Parathyroid adenoma (tissue), 2 donors: ENCODE measurements around the gene DPPA5.
A peak's percentile ranks its signal among the peaks of the same experiment; 100 is the strongest.

Source experiments
- H2AFZ ChIP-seq: fragments of 300-600 bp; sonication (generic); one replicate; pipeline ENCODE4 v1.7.0; 2017; ENCODE audit warnings: antibody characterized with exemption, mild to moderate bottlenecking
- H3K27ac ChIP-seq: fragments of 300-600 bp; sonication (generic); one replicate; pipeline ENCODE4 v1.7.0; 2017
- H3K27me3 ChIP-seq: fragments of 300-600 bp; sonication (generic); one replicate; pipeline ENCODE4 v1.7.0; 2017; ENCODE audit warnings: low read length; ENCODE audit not compliant: control insufficient read depth, insufficient read depth
- H3K36me3 ChIP-seq: fragments of 300-600 bp; sonication (generic); one replicate; pipeline ENCODE4 v1.7.0; 2017; ENCODE audit warnings: low read length; ENCODE audit not compliant: control insufficient read depth, insufficient read depth
- H3K4me1 ChIP-seq: fragments of 300-600 bp; sonication (generic); one replicate; pipeline ENCODE4 v1.7.0; 2017; ENCODE audit warnings: control low read depth
- H3K4me2 ChIP-seq: fragments of 300-600 bp; sonication (generic); one replicate; pipeline ENCODE4 v1.7.0; 2017; ENCODE audit warnings: low read length
- H3K4me3 ChIP-seq: fragments of 300-600 bp; sonication (generic); one replicate; pipeline ENCODE4 v1.7.0; 2017; ENCODE audit warnings: low read depth, low read length
- H3K79me2 ChIP-seq: fragments of 300-600 bp; sonication (generic); one replicate; pipeline ENCODE4 v1.7.0; 2017; ENCODE audit warnings: control low read depth
- H3K9ac ChIP-seq: fragments of 300-600 bp; sonication (generic); one replicate; pipeline ENCODE4 v1.7.0; 2017; ENCODE audit warnings: mild to moderate bottlenecking
- H3K9me3 ChIP-seq: fragments of 300-600 bp; sonication (generic); one replicate; pipeline ENCODE4 v1.7.0; 2017; ENCODE audit warnings: low read length; ENCODE audit not compliant: control insufficient read depth
- TF ChIP-seq, protein P1 (sequence below): fragments of 300-600 bp; sonication (generic); IDR thresholded peaks from one replicate; pipeline ENCODE4 v1.7.0; 2017; ENCODE audit warnings: antibody characterized with exemption, mild to moderate bottlenecking
- donor health status: primary hyperparathyroidism.

DPPA5 gene, protein sequence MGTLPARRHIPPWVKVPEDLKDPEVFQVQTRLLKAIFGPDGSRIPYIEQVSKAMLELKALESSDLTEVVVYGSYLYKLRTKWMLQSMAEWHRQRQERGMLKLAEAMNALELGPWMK

DNA sequence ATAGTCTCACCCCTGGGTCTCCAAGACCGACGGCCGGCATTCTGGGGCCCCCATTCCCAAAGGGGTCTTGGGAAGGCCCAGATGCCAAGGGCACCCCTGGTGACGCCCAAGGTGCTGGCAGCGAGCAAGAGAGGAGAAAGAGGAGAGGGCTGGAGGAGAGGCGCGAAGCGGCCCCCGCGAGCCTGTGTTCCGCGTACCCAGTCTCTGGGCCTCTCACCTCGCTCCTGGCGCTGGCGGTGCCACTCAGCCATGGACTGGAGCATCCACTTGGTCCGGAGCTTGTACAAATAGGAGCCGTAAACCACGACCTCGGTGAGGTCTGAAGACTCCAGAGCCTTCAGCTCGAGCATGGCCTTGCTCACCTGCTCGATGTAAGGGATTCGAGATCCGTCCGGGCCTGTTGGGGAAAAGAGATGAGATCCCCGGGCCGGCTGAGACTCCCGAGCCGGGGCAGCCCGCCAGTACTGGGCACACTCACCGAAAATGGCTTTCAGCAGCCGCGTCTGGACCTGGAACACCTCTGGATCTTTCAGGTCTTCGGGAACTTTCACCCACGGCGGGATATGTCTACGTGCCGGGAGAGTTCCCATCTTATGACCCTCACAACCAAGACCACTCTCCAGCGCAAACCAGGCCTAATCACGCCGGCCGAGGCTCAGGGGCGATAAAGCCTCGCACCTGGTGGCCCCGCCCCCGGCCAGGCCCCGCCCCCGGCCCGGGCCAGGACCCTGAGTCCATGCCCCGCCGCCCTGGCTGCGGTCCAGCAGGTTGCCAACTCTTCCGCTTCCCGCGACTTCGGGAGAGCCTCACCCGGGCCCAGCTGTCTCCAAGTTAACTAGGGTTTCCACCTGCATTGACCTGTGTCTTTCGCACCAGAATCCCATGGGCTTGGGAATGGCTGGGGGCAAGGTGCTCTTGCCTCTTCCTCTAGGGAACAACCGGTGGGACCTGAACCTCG, at the start of gene DPPA5:
DPPA5 (minus strand) TSS at position 641 of the 958 bp plus-strand sequence; CDS start at position 590, 51 bp downstream.
- Histone ChIP-seq H3K9ac (no peak within 1 kb of the TSS), H3K36me3 (no peaks in the 10 kb centered on the region), H3K4me2 (no peak within 1 kb of the TSS), H3K27ac (no peak within 1 kb of the TSS), H3K4me3 (no peak within 1 kb of the TSS), H3K27me3 (no peaks in the 10 kb centered on the region), H3K9me3 (no peaks in the 10 kb centered on the region), H3K4me1 (no peaks in the 10 kb centered on the region), H3K79me2 (no peaks in the 10 kb centered on the region), H2AFZ (no peak within 1 kb of the TSS)
- TF ChIP-seq, protein P1, sequence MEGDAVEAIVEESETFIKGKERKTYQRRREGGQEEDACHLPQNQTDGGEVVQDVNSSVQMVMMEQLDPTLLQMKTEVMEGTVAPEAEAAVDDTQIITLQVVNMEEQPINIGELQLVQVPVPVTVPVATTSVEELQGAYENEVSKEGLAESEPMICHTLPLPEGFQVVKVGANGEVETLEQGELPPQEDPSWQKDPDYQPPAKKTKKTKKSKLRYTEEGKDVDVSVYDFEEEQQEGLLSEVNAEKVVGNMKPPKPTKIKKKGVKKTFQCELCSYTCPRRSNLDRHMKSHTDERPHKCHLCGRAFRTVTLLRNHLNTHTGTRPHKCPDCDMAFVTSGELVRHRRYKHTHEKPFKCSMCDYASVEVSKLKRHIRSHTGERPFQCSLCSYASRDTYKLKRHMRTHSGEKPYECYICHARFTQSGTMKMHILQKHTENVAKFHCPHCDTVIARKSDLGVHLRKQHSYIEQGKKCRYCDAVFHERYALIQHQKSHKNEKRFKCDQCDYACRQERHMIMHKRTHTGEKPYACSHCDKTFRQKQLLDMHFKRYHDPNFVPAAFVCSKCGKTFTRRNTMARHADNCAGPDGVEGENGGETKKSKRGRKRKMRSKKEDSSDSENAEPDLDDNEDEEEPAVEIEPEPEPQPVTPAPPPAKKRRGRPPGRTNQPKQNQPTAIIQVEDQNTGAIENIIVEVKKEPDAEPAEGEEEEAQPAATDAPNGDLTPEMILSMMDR = no peak

DNA sequence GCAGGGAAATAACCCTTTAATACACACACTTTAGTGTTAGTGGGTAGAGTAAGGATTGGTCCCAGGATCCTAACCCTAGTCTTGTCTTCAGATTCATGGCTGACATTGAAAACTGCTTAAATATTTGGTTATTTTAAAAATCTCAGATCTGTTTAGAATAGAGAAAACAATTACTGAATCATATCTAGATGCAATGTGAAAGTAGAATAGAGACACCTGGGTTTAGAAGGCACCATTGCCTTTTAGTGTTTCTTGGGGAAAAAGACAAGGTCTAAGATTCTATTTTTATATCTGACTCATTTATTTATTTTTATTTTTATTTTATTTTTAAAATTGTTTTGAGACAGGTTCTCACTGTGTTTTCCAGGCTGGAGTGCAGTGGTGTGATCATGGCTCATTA, 46.6 kb upstream of the DPPA5 start:
- Histone ChIP-seq H3K4me2 (no peak overlapping the region), H3K4me1 (no peaks in the 10 kb centered on the region), H3K79me2 (no peaks in the 10 kb centered on the region), H3K9ac (no peak overlapping the region), H3K27ac (no peak overlapping the region), H3K36me3 (no peaks in the 10 kb centered on the region), H3K9me3 (no peaks in the 10 kb centered on the region), H3K27me3 (no peaks in the 10 kb centered on the region), H3K4me3 (no peak overlapping the region), H2AFZ (no peak overlapping the region)
- TF ChIP-seq, protein P1 = no peak

DNA sequence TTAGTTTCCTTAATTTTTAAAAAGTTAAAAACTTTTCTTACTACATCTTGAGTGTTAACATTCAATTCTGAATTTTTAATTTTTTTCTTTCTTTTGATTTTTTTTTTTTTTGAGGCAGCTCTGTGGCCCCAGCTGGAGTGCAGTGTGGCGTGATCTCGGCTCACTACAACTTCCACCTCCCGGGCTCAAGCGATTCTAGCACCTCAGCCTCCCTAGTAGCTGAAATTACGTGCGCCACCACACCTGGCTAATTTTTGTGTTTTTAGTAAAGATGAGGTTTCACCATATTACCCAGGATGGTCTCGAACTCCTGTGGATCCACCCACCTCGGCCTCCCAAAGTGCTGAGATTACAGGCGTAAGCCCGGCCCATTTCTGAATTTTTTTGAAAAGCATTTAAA, 41.8 kb upstream of the DPPA5 start:
- Histone ChIP-seq H3K9me3 (no peaks in the 10 kb centered on the region), H3K36me3 (no peaks in the 10 kb centered on the region), H3K4me1 (no peaks in the 10 kb centered on the region), H3K9ac (no peak overlapping the region), H3K79me2 (no peaks in the 10 kb centered on the region), H3K4me3 (no peak overlapping the region), H3K27me3 (no peaks in the 10 kb centered on the region), H3K27ac (no peak overlapping the region), H2AFZ (no peak overlapping the region), H3K4me2 (no peak overlapping the region)
- TF ChIP-seq, protein P1 = no peak

DNA sequence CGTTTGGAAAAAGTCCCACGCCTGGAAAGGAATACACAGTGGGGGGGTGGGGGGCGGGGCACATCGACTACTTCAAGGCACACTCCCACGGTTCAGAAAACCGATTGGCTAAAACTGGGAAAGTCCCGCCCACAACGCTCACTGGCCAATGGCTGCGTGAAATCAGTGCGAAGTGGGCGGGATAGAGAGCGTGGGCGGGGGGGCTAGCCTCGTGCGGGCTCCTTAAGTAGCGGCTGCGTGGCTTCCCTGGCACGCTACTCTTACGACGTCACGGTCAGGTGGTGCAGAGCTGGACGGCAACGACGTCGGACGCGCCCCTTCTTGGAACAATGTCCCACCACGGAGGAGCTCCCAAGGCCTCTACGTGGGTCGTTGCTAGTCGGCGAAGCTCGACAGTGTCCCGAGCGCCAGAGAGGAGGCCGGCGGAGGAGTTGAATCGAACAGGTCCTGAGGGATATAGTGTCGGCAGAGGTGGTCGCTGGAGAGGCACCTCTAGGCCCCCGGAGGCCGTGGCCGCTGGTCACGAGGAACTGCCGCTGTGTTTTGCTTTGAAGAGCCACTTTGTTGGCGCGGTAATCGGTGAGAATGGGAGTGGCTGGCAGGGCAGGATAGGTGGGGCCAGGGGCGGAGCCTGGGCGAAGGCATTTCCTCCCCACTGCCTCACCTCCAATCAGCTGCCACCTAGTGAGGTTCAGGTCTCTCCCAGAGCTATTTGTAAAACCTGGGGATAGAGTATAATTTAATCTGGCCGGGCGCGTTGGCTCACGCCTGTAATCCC, 40.7 kb upstream of the DPPA5 start, which contains the start of gene DDX43:
DDX43 (plus strand) TSS at position 252 of the 778 bp plus-strand sequence; CDS start at position 330, 78 bp downstream.
- peak within 1 kb of the TSS; percentile 45 for H3K4me2 ChIP-seq
- peak within 1 kb of the TSS; percentile 55 for H2AFZ ChIP-seq
- H3K27ac ChIP-seq = no peak within 1 kb of the TSS
- no peaks in the 10 kb centered on the region for H3K36me3 ChIP-seq
- H3K4me1 ChIP-seq = no peaks in the 10 kb centered on the region
- no peaks in the 10 kb centered on the region for H3K27me3 ChIP-seq
- TF ChIP-seq, protein P1 = no peak
- H3K4me3 ChIP-seq = no peak within 1 kb of the TSS
- H3K79me2 ChIP-seq = no peaks in the 10 kb centered on the region
- no peak within 1 kb of the TSS for H3K9ac ChIP-seq
- no peaks in the 10 kb centered on the region for H3K9me3 ChIP-seq
